Ishikawa (cell line): Measurements from ENCODE around the gene LRRC42.

Experiments
- CEBPB ChIP-seq: IDR thresholded peaks from 2 replicates; pipeline ENCODE4 v1.6.1; 2012
- CREB1 ChIP-seq: IDR thresholded peaks from 2 replicates; pipeline ENCODE4 v1.6.1; 2012; ENCODE audit warnings: low read depth
- EGR1 ChIP-seq: IDR thresholded peaks from 2 replicates; pipeline ENCODE4 v1.6.1; 2012
- EP300 ChIP-seq: IDR thresholded peaks from 2 replicates; pipeline ENCODE4 v1.6.1; 2012; ENCODE audit warnings: borderline replicate concordance
- FOXM1 ChIP-seq: IDR thresholded peaks from 2 replicates; pipeline ENCODE4 v1.6.1; 2012; ENCODE audit warnings: low read depth, borderline replicate concordance
- NFIC ChIP-seq: IDR thresholded peaks from 2 replicates; pipeline ENCODE4 v1.6.1; 2012
- RAD21 ChIP-seq: IDR thresholded peaks from 2 replicates; pipeline ENCODE4 v1.6.1; 2012; ENCODE audit warnings: low read depth
- TAF1 ChIP-seq: IDR thresholded peaks from 2 replicates; pipeline ENCODE4 v1.6.1; 2012; ENCODE audit warnings: low read depth, mild to moderate bottlenecking
- TCF12 ChIP-seq: IDR thresholded peaks from 2 replicates; pipeline ENCODE4 v1.6.1; 2012; ENCODE audit warnings: low read depth
- TEAD4 ChIP-seq: IDR thresholded peaks from 2 replicates; pipeline ENCODE4 v1.6.1; 2012
- YY1 ChIP-seq: IDR thresholded peaks from 2 replicates; pipeline ENCODE4 v1.6.1; 2012; ENCODE audit warnings: low read depth
- TF ChIP-seq, protein P1 (sequence below): IDR thresholded peaks from 2 replicates; pipeline ENCODE4 v1.6.1; 2012; ENCODE audit warnings: low read depth, mild to moderate bottlenecking
- TF ChIP-seq, protein P2 (sequence below): IDR thresholded peaks from 2 replicates; pipeline ENCODE4 v1.6.1; 2012
- TF ChIP-seq, protein P3 (sequence below): IDR thresholded peaks from 2 replicates; pipeline ENCODE4 v1.6.1; 2012

DNA sequence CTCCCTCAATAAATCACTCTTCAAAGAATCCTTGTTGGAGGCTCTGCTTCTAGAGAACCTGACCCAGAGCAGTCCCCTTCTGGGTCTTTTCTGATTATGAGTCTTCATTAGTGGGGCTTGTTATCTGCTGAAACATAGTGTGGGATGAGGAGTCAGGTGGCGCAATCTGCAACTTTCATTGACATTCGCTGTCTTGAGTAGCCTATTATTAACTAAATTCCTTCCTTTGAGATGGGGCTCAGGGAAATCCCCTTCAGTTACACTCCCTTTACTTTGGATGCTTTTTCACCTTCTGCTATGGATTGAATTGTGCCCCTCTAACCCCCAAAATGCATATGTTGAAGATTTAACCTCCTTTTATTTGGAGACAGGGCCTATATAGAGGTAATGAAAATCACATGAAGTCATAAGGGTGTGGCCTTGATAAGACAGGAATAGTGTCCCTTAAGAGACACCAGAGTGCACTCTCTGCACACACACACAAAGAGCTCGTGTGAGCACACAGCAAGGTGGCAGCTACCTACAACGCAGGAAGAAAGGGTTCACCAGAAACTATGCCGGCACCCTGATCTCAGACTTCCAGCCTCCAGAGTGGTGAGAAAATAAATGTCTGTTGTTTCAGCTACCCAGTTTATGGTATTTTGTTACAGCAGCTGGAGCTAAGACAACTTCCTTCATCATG, 32.7 kb upstream of the LRRC42 start:
- TF ChIP-seq, protein P1, sequence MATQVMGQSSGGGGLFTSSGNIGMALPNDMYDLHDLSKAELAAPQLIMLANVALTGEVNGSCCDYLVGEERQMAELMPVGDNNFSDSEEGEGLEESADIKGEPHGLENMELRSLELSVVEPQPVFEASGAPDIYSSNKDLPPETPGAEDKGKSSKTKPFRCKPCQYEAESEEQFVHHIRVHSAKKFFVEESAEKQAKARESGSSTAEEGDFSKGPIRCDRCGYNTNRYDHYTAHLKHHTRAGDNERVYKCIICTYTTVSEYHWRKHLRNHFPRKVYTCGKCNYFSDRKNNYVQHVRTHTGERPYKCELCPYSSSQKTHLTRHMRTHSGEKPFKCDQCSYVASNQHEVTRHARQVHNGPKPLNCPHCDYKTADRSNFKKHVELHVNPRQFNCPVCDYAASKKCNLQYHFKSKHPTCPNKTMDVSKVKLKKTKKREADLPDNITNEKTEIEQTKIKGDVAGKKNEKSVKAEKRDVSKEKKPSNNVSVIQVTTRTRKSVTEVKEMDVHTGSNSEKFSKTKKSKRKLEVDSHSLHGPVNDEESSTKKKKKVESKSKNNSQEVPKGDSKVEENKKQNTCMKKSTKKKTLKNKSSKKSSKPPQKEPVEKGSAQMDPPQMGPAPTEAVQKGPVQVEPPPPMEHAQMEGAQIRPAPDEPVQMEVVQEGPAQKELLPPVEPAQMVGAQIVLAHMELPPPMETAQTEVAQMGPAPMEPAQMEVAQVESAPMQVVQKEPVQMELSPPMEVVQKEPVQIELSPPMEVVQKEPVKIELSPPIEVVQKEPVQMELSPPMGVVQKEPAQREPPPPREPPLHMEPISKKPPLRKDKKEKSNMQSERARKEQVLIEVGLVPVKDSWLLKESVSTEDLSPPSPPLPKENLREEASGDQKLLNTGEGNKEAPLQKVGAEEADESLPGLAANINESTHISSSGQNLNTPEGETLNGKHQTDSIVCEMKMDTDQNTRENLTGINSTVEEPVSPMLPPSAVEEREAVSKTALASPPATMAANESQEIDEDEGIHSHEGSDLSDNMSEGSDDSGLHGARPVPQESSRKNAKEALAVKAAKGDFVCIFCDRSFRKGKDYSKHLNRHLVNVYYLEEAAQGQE, result no peak
- TF ChIP-seq, protein P2, sequence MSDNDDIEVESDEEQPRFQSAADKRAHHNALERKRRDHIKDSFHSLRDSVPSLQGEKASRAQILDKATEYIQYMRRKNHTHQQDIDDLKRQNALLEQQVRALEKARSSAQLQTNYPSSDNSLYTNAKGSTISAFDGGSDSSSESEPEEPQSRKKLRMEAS, result no peak
- no peak for TF ChIP-seq TEAD4
- no peak for TF ChIP-seq TCF12
- no peak for TF ChIP-seq TAF1
- TF ChIP-seq CREB1, result no peak
- no peak for TF ChIP-seq FOXM1
- TF ChIP-seq EGR1, result no peak
- no peak for TF ChIP-seq EP300
- TF ChIP-seq RAD21, result no peak
- no peak for TF ChIP-seq NFIC
- TF ChIP-seq YY1, result no peak
- no peak for TF ChIP-seq CEBPB
- TF ChIP-seq, protein P3, sequence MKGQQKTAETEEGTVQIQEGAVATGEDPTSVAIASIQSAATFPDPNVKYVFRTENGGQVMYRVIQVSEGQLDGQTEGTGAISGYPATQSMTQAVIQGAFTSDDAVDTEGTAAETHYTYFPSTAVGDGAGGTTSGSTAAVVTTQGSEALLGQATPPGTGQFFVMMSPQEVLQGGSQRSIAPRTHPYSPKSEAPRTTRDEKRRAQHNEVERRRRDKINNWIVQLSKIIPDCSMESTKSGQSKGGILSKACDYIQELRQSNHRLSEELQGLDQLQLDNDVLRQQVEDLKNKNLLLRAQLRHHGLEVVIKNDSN, result no peak
